Measurements from ENCODE around the gene B3GNT5. TPM values are rescaled to one million over a fixed set of nuclear protein-coding genes. Genes with fewer than 3 reads are reported as not detected.

Gene B3GNT5
- total and polyA plus RNA-seq, 9 of the 15 experiments (the other 6 are each of a cell fraction or from before 2014, with no cell fraction given), result 8.8 to 23.8 (median 14.4) TPM

DNA sequence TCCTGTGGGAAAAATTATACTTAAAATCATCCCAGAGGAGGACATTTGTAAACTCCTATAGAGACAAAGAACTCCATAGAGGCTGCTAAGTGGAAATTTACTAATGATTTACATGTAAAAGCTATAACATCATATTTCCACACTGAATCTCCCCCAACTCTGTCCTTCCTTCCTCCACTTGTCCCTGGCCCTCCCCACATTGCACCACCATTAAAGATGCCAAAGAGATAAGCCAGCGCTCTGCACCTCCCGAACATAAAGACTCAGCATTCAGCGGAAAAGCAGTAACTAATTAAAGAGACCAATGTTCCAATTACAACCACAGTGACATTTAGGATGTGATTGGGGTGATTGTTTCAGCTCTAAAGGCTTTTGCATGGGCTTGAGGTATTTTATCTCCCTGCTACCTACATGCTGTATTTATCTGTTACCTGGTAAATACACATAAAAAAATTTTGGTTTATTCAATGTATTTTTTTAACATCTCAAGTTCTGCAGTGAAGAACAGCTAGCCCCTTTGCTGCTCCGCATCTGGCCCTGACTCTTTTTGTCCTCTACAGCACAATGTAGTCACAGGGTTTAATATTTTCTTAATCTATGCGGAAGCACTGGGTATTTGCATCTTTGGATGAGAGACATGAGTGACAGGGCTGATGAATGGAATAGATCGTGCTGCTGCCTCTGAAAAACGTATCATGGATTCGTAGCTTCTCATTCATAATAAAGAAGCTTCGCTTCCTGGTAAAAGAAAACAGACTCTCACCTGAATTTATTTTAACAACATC is 35.3 kb upstream of the B3GNT5 start:
- no peak for DNase-seq (ENCODE audit: extremely low read depth in 1 of 4, low spot score in 3 of 4)
- Histone ChIP-seq H4K20me1 (replicated peaks; ENCODE audit: control insufficient read depth, insufficient read depth, low read length) (no peaks in the 10 kb centered on the region), H3K27me3 (ENCODE audit: control insufficient read depth in 2 of 2, insufficient read depth in 2 of 2, low read length in 2 of 2) (no peaks in the 10 kb centered on the region), H3K9me3 (replicated peaks; ENCODE audit: control insufficient read depth, insufficient read depth, low read depth, low read length) (no peaks in the 10 kb centered on the region), H2AFZ (ENCODE audit: low read depth, low read length) (no peak overlapping the region), H3K4me2 (ENCODE audit: insufficient read depth, low read length) (no peak overlapping the region), H3K4me3 (no peak overlapping the region), H3K9me1 (ENCODE audit: control insufficient read depth, insufficient read depth, low read length) (no peaks in the 10 kb centered on the region), H3K36me3 (ENCODE audit: control insufficient read depth, insufficient read depth, low read length) (no peaks in the 10 kb centered on the region), H3K9ac (ENCODE audit: insufficient read depth in 1 of 2, low read depth in 2 of 2, low read length in 2 of 2) (no peak overlapping the region), H3K27ac (ENCODE audit: extremely low read depth, low read depth, low read length) (no peak overlapping the region), H3K79me2 (ENCODE audit: control insufficient read depth, insufficient read depth, low read length) (no peaks in the 10 kb centered on the region), H3K4me1 (replicated peaks in 1 of 2; ENCODE audit: control insufficient read depth in 2 of 2, insufficient read depth in 2 of 2, low read length in 2 of 2) (peaks cover 0 to 9% of the 10 kb centered on the region in 2 experiments; a peak in 3 of 5 replicates)
- 51% methylated on average over 9 of the region's 9 CpGs for WGBS (ENCODE audit: insufficient coverage, low coverage, missing lambda C conversion rate)
- intact Hi-C loops (cut with micrococcal nuclease), result no loop called here
- ATAC-seq, result no peak
- POLR2A ChIA-PET, result interaction anchor here (1.9 kb wide), 1 partner anchor 10 kb away, joined by 6 read pairs; no protein-coding TSS in a partner anchor
- BruUV-seq (replicated peaks), result no TSS peak
- no peak for FAIRE-seq
- CTCF ChIA-PET (ENCODE audit: low intra/inter-chr PET ratio), result no interaction called here
- in situ Hi-C loops (cut with MboI), result no loop called here
- TF ChIP-seq, protein P1, sequence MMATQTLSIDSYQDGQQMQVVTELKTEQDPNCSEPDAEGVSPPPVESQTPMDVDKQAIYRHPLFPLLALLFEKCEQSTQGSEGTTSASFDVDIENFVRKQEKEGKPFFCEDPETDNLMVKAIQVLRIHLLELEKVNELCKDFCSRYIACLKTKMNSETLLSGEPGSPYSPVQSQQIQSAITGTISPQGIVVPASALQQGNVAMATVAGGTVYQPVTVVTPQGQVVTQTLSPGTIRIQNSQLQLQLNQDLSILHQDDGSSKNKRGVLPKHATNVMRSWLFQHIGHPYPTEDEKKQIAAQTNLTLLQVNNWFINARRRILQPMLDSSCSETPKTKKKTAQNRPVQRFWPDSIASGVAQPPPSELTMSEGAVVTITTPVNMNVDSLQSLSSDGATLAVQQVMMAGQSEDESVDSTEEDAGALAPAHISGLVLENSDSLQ (IDR thresholded peaks at IDR 0.05), result peak; percentile 50; the same call in 1 of the 2 replicates
- TF ChIP-seq, protein P2, sequence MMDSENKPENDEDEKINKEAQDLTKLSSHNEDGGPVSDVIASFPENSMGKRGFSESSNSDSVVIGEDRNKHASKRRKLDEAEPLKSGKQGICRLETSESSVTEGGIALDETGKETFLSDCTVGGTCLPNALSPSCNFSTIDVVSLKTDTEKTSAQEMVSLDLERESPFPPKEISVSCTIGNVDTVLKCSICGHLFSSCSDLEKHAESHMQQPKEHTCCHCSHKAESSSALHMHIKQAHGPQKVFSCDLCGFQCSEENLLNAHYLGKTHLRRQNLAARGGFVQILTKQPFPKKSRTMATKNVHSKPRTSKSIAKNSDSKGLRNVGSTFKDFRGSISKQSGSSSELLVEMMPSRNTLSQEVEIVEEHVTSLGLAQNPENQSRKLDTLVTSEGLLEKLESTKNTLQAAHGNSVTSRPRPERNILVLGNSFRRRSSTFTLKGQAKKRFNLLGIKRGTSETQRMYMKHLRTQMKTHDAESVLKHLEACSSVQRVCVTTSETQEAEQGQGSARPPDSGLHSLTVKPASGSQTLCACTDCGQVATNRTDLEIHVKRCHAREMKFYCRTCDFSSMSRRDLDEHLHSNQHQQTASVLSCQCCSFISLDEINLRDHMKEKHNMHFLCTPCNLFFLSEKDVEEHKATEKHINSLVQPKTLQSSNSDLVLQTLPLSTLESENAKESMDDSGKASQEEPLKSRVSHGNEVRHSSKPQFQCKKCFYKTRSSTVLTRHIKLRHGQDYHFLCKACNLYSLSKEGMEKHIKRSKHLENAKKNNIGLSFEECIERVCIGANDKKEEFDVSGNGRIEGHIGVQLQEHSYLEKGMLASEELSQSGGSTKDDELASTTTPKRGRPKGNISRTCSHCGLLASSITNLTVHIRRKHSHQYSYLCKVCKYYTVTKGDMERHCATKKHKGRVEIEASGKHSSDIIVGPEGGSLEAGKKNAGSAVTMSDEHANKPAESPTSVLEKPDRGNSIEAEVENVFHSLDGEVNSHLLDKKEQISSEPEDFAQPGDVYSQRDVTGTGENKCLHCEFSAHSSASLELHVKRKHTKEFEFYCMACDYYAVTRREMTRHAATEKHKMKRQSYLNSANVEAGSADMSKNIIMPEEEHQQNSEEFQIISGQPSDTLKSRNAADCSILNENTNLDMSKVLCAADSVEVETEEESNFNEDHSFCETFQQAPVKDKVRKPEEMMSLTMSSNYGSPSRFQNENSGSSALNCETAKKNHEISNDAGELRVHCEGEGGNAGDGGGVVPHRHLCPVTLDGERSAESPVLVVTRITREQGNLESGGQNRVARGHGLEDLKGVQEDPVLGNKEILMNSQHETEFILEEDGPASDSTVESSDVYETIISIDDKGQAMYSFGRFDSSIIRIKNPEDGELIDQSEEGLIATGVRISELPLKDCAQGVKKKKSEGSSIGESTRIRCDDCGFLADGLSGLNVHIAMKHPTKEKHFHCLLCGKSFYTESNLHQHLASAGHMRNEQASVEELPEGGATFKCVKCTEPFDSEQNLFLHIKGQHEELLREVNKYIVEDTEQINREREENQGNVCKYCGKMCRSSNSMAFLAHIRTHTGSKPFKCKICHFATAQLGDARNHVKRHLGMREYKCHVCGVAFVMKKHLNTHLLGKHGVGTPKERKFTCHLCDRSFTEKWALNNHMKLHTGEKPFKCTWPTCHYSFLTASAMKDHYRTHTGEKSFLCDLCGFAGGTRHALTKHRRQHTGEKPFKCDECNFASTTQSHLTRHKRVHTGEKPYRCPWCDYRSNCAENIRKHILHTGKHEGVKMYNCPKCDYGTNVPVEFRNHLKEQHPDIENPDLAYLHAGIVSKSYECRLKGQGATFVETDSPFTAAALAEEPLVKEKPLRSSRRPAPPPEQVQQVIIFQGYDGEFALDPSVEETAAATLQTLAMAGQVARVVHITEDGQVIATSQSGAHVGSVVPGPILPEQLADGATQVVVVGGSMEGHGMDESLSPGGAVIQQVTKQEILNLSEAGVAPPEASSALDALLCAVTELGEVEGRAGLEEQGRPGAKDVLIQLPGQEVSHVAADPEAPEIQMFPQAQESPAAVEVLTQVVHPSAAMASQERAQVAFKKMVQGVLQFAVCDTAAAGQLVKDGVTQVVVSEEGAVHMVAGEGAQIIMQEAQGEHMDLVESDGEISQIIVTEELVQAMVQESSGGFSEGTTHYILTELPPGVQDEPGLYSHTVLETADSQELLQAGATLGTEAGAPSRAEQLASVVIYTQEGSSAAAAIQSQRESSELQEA (IDR thresholded peaks at IDR 0.05; ENCODE audit: low read depth), result peak; percentile 57; the same call in 1 of the 2 replicates
- TF ChIP-seq SRF (CRISPR knock-in tag; IDR thresholded peaks at IDR 0.05), result no peak
